Activated naive CD4-positive, alpha-beta T cell treated with anti-CD3 and anti-CD28 coated beads, Interleukin-2, amount 50 U/mL, for 72 hours (primary cell): ENCODE data around the gene DPM1. TPM values are rescaled to one million over a fixed set of nuclear protein-coding genes. Genes with fewer than 3 reads are reported as not detected.

ENCODE experiments used
- ATAC-seq, 2 donors: fragments of 150-1000 bp; cut with Tn5 transposase; 2 replicates each; pipeline ENCODE4 v1.10.0; 2021; ENCODE audit warnings: mild to moderate bottlenecking in 2 of 2, moderate library complexity in 2 of 2
- DNase-seq, 2 donors: peaks; one replicate each; pipeline ENCODE4 v3.0.0; 2021 to 2022; ENCODE audit warnings: low spot score in 2 of 2
- H3K27ac Mint-ChIP-seq, 2 donors: one replicate each; pipeline ENCODE4 v1.8.0; 2022; ENCODE audit warnings: mild to moderate bottlenecking in 2 of 2, mixed read lengths in 2 of 2
- H3K36me3 Mint-ChIP-seq, 2 donors: one replicate each; pipeline ENCODE4 v1.8.0; 2022; ENCODE audit warnings: mixed read lengths in 2 of 2
- H3K9me3 Mint-ChIP-seq, 2 donors: one replicate each; pipeline ENCODE4 v1.8.0; 2022; ENCODE audit warnings: mixed read lengths in 2 of 2
- total RNA-seq, 2 donors: library from RNA; stranded (reverse); gene quantifications; one replicate each; pipeline ENCODE4 v1.2.3, GENCODE V29; 2022

DPM1 gene
- total RNA-seq, 2 donors from 2014 or later: 53.0 to 58.0 TPM

DNA sequence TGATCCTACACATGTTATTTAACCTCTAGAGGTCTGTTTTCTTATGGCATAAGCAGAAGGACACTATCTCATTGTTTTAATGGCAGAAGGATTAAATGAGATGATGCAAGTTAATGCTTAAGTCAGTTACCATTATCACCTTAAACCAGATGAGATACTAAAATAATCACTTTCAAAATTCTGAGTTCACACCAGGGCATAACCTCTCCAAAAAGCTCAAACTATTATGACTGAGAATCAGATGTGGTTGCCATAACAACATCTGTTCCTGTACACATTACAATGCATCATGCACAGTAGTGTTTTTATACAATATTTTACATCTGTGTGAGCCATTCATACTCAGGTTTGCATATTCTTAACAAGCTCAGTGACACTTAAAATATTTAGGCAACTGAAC lies 37.3 kb downstream of the DPM1 start:
- DNase-seq (no peak), ATAC-seq (peak; percentile 59 to 88)
- H3K9me3 Mint-ChIP-seq: no peaks in the 10 kb centered on the region
- H3K27ac Mint-ChIP-seq: peak overlapping the region in 1 of 2 donors; percentile 29
- peaks cover 0 to 31% of the 10 kb centered on the region in 2 donors for H3K36me3 Mint-ChIP-seq

DNA sequence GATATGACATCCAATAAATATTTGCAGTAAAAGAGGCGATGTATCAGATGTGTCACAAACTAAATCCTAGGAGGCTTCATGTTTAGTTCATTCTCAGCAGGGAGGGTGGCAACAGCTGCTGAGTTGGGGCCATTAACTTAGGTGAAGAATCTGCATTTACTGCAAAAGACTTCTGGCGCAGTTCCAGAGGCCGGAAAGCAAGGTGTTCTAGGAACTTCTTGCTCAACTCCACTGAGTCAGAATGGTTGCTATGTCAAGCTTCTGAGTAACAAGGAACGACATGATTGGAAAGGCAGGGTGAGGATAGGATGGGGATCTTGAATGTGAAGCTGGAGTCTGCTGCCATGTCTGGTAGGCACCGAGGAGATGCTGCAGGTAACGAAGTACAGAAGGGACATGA lies 38.8 kb downstream of the DPM1 start:
- Mint-ChIP-seq H3K9me3 (no peaks in the 10 kb centered on the region), H3K36me3 (peaks cover 0 to 19% of the 10 kb centered on the region in 2 donors), H3K27ac (peak overlapping the region in 1 of 2 donors; percentile 86)
- ATAC-seq (no peak), DNase-seq (no peak)

DNA sequence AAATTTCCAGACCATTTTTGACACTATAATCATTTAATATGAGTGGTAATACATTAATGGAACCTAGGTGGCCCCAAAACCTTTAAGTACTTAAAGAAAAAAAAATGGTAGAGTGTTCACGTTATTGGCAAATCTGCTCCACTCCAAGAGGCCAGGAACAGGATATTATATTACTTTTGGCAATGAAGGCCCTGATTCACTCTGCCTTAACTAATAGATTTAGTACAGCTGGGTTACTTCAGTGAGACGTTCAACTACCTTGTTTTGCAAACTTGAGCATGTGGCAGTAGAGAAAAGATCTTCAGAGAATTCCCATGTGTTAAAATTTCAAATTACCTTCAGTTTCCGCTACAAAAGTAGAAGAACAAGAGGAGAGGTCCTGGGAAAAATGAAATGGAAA lies 39.9 kb downstream of the DPM1 start:
- H3K27ac Mint-ChIP-seq: no peak overlapping the region

DNA sequence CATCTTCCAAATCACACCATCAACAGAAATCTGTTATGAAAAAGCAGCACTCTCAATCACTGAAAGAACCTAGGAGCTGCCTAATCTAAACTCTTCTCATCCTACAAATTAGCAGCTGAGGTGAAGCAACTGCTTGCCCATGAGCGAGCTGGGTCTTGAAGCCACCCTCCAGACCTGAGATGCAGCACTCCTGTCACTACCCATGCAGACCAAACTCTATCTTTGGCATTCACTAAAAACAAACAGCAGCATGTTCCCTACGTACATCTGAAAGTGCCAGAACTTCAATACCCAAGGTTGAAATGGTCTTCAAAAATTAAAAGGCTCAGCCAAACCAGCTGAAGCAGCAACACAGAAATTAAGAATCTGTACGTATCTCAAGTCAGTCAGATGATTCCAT lies 41.4 kb downstream of the DPM1 start:
- no peak for ATAC-seq
- Mint-ChIP-seq H3K9me3 (no peaks in the 10 kb centered on the region), H3K36me3 (peaks cover 0 to 18% of the 10 kb centered on the region in 2 donors), H3K27ac (peak overlapping the region; percentile 29 to 41)
- no peak for DNase-seq

More for the DNA sequence above, 39.9 kb downstream of the DPM1 start:
- Mint-ChIP-seq H3K36me3 (peaks cover 0 to 25% of the 10 kb centered on the region in 2 donors), H3K9me3 (no peaks in the 10 kb centered on the region)
- DNase-seq: no peak
- no peak for ATAC-seq

DNA sequence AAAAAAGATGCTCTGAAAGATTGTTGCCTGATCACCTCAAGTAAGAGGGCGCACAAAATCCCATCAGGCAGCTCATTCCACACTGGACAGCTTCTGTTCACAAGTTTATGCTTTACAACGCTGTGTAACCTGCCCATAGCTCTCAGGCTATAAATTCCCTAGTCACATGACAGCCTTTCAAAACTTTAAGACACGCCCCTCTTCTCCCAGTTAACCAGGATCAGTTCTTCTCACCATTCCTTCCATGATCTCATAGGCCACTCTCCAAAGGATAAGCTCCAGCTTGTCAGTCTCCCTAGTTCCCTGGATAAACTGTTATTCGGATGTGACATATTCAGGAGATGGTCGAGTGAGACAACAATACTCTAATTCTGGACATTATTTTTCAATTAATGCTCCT lies 42.1 kb downstream of the DPM1 start:
- DNase-seq: no peak
- peaks cover 0 to 24% of the 10 kb centered on the region in 2 donors for H3K36me3 Mint-ChIP-seq
- no peaks in the 10 kb centered on the region for H3K9me3 Mint-ChIP-seq
- no peak overlapping the region for H3K27ac Mint-ChIP-seq
- ATAC-seq: no peak

DNA sequence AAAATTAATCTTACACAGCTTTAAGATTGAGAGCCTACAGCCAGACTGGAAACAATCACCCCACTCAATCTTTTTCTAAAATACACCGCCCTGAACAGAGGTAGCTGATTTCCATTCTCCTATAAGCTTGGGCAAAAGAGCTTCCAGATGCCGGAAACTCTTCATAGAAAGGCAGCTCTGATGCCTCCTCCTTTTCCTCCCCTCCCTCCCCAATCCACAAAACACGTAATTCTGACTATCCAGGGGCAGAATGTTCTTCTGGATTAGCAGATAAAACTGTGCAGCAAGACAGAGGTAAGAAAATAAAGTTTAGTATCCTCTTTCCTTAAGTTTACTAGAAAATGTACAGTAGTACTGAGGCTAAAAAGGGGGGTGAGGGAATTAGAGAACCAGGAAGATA lies 42.9 kb downstream of the DPM1 start:
- no peak for DNase-seq
- H3K36me3 Mint-ChIP-seq: peaks cover 0 to 27% of the 10 kb centered on the region in 2 donors
- H3K27ac Mint-ChIP-seq: no peak overlapping the region
- ATAC-seq: no peak
- H3K9me3 Mint-ChIP-seq: no peaks in the 10 kb centered on the region

DNA sequence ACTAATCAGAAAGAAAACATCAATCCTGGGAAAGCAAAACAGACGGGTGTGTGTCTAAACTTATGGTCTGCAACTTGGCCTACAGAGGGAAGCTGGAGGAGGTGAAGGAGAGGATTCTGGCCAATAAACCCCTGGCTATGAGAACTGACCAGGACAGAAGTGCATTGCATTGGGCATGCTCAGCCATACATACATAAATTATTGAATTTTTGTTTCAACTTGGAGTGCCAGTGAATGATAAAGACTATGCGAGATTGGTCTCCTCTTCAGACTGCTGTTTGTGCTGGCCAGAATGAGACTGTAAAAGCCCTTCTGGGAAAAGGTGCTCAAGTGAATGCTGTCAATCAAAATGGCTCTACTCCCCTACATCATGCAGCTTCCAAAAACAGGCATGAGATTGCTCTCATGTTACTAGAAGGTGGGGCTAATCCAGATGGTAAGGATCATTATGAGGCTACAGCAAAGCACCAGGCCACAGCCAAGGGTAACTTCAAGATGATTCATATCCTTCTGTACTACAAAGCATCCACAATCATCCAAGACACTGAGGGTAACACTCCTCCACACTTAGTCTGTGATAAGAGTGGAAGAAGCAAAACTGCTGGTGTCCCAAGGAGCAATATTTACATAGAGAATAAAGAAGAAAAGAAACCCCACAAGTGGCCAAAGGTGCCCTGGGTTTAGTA lies 44.5 kb downstream of the DPM1 start:
- DNase-seq (peak in 1 of 2 donors; percentile 40), ATAC-seq (peak; percentile 94 to 96)
- Mint-ChIP-seq H3K27ac (peak overlapping the region; percentile 54 to 78), H3K36me3 (peaks cover 6 to 31% of the 10 kb centered on the region in 2 donors), H3K9me3 (no peaks in the 10 kb centered on the region)

DNA sequence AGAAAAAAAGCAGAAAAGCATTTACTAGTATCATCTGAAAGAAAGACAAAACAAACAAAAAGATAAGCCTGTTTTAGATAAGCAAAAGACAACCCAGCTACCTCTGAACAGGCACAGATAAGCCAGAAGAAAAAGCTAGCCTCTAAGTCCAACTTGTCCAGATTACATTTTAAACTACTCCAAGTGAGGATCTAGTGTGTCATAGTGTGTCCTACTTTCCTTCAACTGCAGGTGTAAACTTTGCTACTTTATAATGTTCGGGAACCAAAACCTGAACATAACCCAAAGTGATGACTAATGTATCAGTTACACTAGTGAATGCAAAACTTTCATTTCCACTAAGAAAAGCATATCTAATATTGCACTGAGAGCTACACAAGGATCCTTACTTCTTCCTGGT lies 46.6 kb downstream of the DPM1 start:
- peaks cover 6 to 34% of the 10 kb centered on the region in 2 donors for H3K36me3 Mint-ChIP-seq
- H3K9me3 Mint-ChIP-seq: no peaks in the 10 kb centered on the region
- DNase-seq: no peak
- H3K27ac Mint-ChIP-seq: peak overlapping the region; percentile 44 to 82
- ATAC-seq: peak; percentile 48 to 72

DNA sequence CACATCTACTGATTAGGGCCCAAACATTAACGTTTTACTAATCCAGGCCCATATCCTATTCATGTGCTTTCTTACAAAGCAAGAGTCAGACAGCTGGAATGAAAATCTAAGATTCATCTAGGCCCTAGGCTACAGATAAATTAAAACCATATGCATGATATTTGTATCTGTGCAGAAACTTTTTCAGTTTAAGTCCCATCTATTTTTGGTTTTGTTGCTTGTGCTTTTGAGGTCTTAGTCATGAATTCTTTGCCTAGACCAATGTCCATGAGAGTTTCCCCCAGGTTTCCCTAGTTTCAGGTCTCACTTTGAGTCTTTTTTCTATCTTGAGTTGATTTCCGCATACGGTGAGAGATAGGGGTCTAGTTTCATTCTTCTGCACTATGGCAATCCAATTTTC lies 47.3 kb downstream of the DPM1 start:
- H3K36me3 Mint-ChIP-seq: peaks cover 6 to 34% of the 10 kb centered on the region in 2 donors
- H3K27ac Mint-ChIP-seq: peak overlapping the region; percentile 44 to 69

DNA sequence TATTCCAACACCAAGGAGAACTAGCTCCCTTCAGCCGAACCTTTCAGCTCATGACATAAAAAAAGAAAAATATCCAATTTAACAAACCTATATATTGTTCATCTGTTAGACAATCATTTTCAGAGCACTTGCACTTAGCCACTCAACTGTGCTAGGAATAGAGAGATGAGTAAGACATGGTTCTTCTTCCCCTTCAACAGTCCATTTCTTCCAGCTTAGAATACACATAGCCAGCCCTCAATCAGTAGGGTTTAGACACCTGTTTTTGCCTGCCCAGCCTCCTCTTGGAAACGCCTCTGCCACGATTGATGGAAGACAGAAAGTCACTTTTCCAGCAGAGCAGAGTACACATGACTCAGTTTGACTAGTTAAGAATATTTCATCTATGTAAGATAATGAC lies 48.9 kb downstream of the DPM1 start:
- no peak for DNase-seq
- peak overlapping the region; percentile 19 to 22 for H3K27ac Mint-ChIP-seq
- peaks cover 6 to 34% of the 10 kb centered on the region in 2 donors for H3K36me3 Mint-ChIP-seq
- H3K9me3 Mint-ChIP-seq: no peaks in the 10 kb centered on the region
- no peak for ATAC-seq

More for the DNA sequence above, 47.3 kb downstream of the DPM1 start:
- no peak for DNase-seq
- no peak for ATAC-seq
- no peaks in the 10 kb centered on the region for H3K9me3 Mint-ChIP-seq

DNA sequence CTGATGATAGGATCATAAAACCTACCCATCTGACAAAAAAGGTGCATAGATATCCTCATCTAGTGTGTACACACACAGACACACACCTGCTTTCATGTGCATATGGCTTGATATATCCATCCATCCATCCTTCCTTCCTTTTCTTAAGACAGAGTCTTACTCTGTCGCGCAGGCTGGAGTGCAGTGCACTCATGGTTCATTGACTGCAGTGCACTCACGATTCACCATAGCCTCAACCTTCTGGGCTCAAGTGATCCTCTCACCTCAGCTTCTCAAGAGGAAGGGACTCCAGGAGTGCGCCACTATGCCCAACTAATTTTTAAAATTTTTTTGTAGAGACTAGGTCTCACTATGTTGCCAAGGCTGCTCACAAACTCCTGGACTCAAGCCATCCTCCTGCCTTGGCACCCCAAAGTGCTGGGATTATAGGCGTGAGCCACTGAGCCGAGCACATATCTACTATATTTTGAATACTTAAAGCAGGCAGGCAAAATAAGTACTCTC lies 54.2 kb downstream of the DPM1 start:
- Mint-ChIP-seq H3K27ac (peak overlapping the region in 1 of 2 donors; percentile 65), H3K9me3 (no peaks in the 10 kb centered on the region), H3K36me3 (peaks cover 7 to 20% of the 10 kb centered on the region in 2 donors)
- DNase-seq (no peak), ATAC-seq (no peak)

DNA sequence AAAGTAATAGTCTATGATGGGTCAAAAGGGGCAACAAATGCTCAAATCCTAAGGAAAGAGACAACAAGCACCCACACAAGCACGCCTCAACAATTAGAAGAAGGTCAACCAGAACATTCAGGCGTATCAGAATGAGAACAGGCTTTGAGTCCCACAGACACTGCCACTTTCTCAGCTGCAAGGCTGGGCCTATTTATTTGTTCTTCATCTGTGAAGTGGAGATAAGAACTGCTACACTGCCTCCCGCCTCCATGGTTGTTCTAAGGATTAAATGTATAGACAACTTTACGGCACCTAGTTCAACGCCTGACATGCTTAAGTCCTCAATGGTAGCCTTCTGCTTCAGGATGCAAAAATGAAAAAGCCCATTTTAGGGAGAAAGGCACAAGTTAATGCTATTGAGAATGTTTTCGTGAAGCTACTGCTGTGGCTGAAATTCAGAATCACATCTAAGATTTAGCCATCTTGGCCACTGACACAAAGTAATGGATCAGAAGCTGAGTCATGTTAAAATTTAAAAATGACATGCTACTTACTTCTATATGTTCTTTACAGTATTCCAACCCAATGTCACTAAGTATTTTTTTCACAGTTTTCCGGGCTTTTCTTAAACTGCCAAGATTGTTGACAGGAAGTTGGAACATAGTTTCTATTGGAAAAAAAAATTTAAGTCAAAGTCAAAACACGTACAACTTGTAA lies 54.8 kb downstream of the DPM1 start:
- Mint-ChIP-seq H3K9me3 (no peaks in the 10 kb centered on the region), H3K27ac (no peak overlapping the region), H3K36me3 (peaks cover 7 to 23% of the 10 kb centered on the region in 2 donors)
- no peak for DNase-seq
- no peak for ATAC-seq

DNA sequence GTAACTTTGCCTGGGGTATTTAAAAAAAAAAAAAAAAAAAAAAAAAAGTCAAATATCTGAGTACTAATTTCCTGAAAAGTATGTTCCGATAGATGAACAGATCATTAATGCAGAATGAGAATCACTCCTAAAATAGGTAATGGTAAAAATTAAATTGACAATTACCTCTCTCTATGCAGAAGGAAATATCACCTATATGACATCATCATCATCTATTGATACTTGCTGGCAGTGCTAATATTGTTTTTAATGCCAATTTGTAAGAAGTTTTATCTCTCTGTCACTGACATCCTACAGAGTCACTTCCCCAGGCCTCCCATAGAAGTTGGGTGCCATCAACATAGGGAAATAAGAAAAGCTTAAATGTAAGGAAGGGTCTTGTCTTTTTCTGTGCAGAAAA lies 57.0 kb downstream of the DPM1 start:
- Mint-ChIP-seq H3K27ac (no peak overlapping the region), H3K36me3 (peaks cover 7 to 28% of the 10 kb centered on the region in 2 donors)

DNA sequence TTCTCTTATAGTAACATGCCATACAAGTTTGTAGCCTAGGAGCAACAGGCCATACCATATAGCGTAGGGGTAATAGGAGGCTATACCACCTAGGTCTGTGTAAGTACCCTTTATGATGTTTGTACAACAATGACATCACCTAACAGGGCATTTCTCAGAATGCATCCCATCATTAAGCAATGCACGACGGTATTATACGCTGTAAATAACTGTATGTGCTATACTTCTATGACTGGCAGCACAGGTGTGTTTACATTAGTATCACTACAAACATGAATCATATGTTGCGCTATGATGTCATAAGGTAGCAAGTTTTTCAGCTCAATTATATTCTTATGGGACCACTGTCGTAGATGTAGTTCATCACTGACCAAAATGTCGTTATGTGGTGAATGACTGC lies 58.1 kb downstream of the DPM1 start:
- H3K9me3 Mint-ChIP-seq: no peaks in the 10 kb centered on the region
- H3K36me3 Mint-ChIP-seq: peaks cover 7 to 28% of the 10 kb centered on the region in 2 donors
- no peak for ATAC-seq
- DNase-seq: no peak
- H3K27ac Mint-ChIP-seq: no peak overlapping the region

More for the DNA sequence above, 57.0 kb downstream of the DPM1 start:
- DNase-seq (no peak), ATAC-seq (no peak)
- no peaks in the 10 kb centered on the region for H3K9me3 Mint-ChIP-seq

DNA sequence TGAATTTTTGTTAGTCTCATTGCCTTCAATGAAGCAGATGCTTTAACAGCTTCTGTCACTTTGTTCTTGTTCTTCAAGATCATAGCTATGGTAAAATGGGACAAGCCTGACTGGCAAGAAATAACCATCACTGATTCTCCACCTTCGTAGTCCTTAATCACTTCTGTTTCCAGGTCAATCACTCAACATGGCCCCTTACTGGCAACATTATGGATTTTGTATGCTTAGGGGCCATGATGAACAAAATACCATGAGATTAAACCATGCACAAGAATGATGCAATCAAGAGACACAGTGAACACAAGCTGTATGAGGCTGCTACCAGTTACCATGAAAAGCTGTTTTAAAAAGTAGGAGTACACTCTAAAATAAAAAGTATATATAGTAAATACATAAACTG lies 59.9 kb downstream of the DPM1 start:
- no peak for ATAC-seq
- Mint-ChIP-seq H3K9me3 (no peaks in the 10 kb centered on the region), H3K27ac (peak overlapping the region in 1 of 2 donors; percentile 55), H3K36me3 (peaks cover 16 to 44% of the 10 kb centered on the region in 2 donors)
- no peak for DNase-seq

DNA sequence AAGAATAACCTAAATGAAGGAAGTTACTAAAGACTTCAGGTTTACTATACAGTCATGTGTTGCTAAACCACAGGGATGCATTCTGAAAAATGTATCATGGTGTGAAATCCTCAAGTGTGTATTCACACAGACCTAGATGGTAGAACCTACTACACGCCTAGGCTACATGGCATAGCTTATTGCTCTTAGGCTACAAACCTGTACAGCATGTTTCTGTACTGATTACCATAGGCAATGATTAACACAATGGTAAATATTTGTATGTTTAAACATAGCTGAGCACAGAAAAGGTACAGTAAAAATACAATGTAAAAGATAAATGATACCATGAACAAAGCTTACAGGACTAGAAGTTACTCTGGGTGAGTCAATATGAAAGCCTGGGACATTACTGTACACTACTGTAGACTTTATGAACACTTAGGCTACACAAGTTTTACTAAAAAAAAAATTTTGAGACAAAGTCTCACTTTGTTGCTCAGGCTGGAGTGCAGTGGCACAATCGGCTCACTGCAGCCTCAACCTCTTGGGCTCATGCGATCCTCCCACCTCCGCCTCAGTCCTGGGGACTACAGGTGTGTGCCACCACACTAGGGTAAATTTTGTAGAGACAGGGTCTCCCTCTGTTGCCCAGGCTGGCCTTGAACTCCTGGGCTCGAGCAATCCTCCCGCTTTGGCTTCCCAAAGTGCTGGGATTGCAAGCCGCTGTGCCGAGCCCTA lies 63.1 kb downstream of the DPM1 start:
- DNase-seq (no peak), ATAC-seq (peak; percentile 55 to 84)
- H3K27ac Mint-ChIP-seq: peak overlapping the region in 1 of 2 donors; percentile 88
- peaks cover 31 to 54% of the 10 kb centered on the region in 2 donors for H3K36me3 Mint-ChIP-seq
- H3K9me3 Mint-ChIP-seq: no peaks in the 10 kb centered on the region

DNA sequence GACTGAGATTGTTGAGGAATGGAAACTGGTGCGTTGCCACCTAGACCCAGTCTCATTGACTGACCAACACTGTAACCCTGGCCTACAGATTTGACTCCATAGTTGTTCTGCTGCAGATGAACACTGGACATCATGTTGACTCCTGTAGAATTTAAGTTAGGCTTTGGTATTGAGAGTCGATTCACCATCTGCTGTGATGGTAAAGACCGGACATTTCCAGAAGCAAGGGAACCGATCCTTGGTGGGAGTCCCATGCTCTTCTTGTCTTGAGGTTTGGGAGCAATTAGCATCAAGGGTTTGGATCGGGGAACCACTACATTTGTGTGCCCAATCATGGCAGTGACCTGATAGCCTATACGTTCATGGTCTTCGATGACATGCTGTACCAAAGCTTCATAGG lies 64.7 kb downstream of the DPM1 start:
- ATAC-seq (no peak), DNase-seq (no peak)
- Mint-ChIP-seq H3K36me3 (peaks cover 31 to 58% of the 10 kb centered on the region in 2 donors), H3K9me3 (no peaks in the 10 kb centered on the region), H3K27ac (peak overlapping the region in 1 of 2 donors; percentile 83)
